ENCODE measurements around the gene DENND1A.

DENND1A gene

GRCh38 chr9:123355761-123356431, 574.0 kb downstream of the DENND1A start, which contains the start of gene CRB2:
CRB2 (plus strand) TSS chr9:123356197; CDS start chr9:123356261, 64 bp downstream.
- no peaks in the 10 kb centered on the region for H3K9me3 ChIP-seq
- peaks cover 0 to 13% (median 5%) of the 10 kb centered on the region in 4 donors for H3K4me1 ChIP-seq
- DNase-seq = no peak
- H3K36me3 ChIP-seq = no peaks in the 10 kb centered on the region
- TF ChIP-seq, protein P1, sequence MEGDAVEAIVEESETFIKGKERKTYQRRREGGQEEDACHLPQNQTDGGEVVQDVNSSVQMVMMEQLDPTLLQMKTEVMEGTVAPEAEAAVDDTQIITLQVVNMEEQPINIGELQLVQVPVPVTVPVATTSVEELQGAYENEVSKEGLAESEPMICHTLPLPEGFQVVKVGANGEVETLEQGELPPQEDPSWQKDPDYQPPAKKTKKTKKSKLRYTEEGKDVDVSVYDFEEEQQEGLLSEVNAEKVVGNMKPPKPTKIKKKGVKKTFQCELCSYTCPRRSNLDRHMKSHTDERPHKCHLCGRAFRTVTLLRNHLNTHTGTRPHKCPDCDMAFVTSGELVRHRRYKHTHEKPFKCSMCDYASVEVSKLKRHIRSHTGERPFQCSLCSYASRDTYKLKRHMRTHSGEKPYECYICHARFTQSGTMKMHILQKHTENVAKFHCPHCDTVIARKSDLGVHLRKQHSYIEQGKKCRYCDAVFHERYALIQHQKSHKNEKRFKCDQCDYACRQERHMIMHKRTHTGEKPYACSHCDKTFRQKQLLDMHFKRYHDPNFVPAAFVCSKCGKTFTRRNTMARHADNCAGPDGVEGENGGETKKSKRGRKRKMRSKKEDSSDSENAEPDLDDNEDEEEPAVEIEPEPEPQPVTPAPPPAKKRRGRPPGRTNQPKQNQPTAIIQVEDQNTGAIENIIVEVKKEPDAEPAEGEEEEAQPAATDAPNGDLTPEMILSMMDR (IDR thresholded peaks at IDR 0.05) = no peak
- intact Hi-C loops (cut with DNase I; ENCODE audit: low total_unique reads) = loop anchor here (10.0 kb wide), 1 partner anchor 891 kb away; no protein-coding TSS in a partner anchor
- no peak within 1 kb of the TSS for H3K27ac ChIP-seq
- H3K27me3 ChIP-seq = peaks cover 0 to 53% of the 10 kb centered on the region in 2 donors
- H3K4me3 ChIP-seq = no peak within 1 kb of the TSS

GRCh38 chr9:123354806-123355508, 575.0 kb downstream of the DENND1A start:
- no peak for DNase-seq
- no peak overlapping the region for H3K4me3 ChIP-seq
- intact Hi-C loops (cut with DNase I; ENCODE audit: low total_unique reads) = loop anchor here (5.0 to 10.0 kb wide), 2 partner anchors 273 to 890 kb away; no protein-coding TSS in a partner anchor
- H3K27ac ChIP-seq = no peak overlapping the region
- H3K9me3 ChIP-seq = no peaks in the 10 kb centered on the region
- no peaks in the 10 kb centered on the region for H3K36me3 ChIP-seq
- peaks cover 0 to 13% (median 5%) of the 10 kb centered on the region in 4 donors for H3K4me1 ChIP-seq
- peaks cover 0 to 58% of the 10 kb centered on the region in 2 donors for H3K27me3 ChIP-seq
- TF ChIP-seq, protein P1 (IDR thresholded peaks at IDR 0.05) = no peak

DNA sequence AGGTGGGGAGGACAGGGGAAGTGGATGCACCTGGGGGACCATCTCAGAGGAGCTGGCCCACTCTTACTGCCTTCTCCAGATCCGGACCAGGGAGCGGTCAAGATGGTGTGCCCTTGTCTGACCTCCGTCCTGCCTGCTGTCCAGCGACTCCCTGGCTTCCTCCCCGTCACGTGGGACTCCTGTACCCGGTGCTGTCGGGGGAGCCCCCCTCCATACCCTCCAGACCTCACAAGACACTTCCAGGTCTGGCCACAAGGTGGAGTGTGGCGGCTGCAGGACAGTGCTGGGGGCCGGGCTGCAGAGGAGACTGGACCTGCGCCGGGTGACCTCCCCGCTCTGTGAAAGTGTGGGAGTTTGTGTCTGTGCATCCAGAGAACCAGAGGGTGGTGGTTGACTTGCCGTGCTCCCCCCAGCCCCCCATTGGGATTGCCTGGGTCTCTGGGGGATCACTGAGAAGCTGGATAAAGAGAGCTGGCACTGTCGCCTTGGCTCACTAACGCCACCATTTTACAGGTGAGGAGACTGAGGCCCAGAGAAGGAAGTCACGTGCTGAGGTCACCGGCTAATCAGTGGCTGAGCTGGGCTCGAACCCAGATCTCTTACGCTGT, 575.8 kb downstream of the DENND1A start:
- Histone ChIP-seq H3K9me3 (no peaks in the 10 kb centered on the region), H3K4me1 (peaks cover 0 to 13% (median 5%) of the 10 kb centered on the region in 4 donors), H3K36me3 (no peaks in the 10 kb centered on the region), H3K27ac (no peak overlapping the region), H3K27me3 (peaks cover 0 to 65% of the 10 kb centered on the region in 2 donors), H3K4me3 (no peak overlapping the region)
- TF ChIP-seq, protein P1 (IDR thresholded peaks at IDR 0.05) = peak; percentile 71 to 86
- intact Hi-C loops (cut with DNase I; ENCODE audit: low total_unique reads) = loop anchor here (5.0 to 10.0 kb wide), 2 partner anchors 272 to 889 kb away; no protein-coding TSS in a partner anchor
- DNase-seq = peak in 1 of 2 donors; percentile 42

GRCh38 chr9:123353041-123353440, 576.9 kb downstream of the DENND1A start:
- no peaks in the 10 kb centered on the region for H3K36me3 ChIP-seq
- DNase-seq = no peak
- H3K27me3 ChIP-seq = peaks cover 0 to 75% of the 10 kb centered on the region in 2 donors
- TF ChIP-seq, protein P1 (IDR thresholded peaks at IDR 0.05) = no peak
- H3K9me3 ChIP-seq = no peaks in the 10 kb centered on the region
- H3K27ac ChIP-seq = no peak overlapping the region
- H3K4me1 ChIP-seq = peaks cover 0 to 13% (median 5%) of the 10 kb centered on the region in 4 donors
- intact Hi-C loops (cut with DNase I; ENCODE audit: low total_unique reads) = loop anchor here (5.0 to 10.0 kb wide), 2 partner anchors 271 to 888 kb away; no protein-coding TSS in a partner anchor
- H3K4me3 ChIP-seq = no peak overlapping the region

DNA sequence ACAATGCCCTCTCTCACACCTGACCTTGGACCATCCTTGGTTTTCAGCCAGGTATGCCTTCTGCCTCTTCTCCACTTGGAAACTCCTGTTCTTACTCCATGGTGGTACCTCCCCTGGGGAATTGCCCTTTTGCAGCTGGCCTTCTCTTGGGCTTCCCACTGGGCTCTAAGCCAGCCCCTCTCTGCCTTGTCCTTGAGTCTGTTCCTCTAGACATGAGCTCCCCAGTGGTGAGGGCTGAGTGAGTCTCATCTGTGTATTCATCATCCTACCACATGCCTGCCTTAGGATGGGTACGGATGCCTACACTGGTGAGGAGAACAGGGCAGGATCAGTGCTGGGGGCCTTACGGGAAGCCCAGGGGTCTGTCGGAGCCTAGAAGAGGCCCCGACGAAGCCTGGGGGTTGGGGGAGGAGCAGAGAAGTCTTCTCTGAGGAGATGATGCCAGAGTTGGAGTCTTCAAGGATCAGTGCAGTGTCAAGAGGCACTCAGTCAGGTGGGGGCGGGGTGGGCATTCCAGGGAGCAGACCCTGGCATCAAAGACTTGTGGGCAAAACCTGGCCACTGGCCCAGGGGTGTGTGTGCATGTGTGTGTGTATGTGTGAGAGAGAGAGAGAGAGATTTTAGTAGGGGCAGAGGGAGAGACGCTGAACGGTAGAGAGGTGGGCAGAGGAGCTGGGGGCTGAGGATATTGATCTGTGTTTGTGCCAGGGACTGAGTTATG, 579.2 kb downstream of the DENND1A start:
- H3K4me1 ChIP-seq = peaks cover 0 to 13% (median 5%) of the 10 kb centered on the region in 4 donors
- H3K4me3 ChIP-seq = no peak overlapping the region
- no peaks in the 10 kb centered on the region for H3K9me3 ChIP-seq
- DNase-seq = no peak
- no peak overlapping the region for H3K27ac ChIP-seq
- H3K36me3 ChIP-seq = no peaks in the 10 kb centered on the region
- intact Hi-C loops (cut with DNase I; ENCODE audit: low total_unique reads) = loop anchor here (5.0 to 10.0 kb wide), 2 partner anchors 268 to 886 kb away; no protein-coding TSS in a partner anchor
- peaks cover 0 to 61% of the 10 kb centered on the region in 2 donors for H3K27me3 ChIP-seq
- TF ChIP-seq, protein P1 (IDR thresholded peaks at IDR 0.05) = no peak

Measured in tibial artery (tissue), 4 donors.